ENCODE results near the gene ITGB5. TPM values are rescaled to one million over a fixed set of nuclear protein-coding genes. Genes with fewer than 3 reads are reported as not detected.
A peak's percentile ranks its signal among the peaks of the same experiment; 100 is the strongest.

Gene ITGB5
- total RNA-seq, 1 donor from 2014 or later = 501 TPM

DNA sequence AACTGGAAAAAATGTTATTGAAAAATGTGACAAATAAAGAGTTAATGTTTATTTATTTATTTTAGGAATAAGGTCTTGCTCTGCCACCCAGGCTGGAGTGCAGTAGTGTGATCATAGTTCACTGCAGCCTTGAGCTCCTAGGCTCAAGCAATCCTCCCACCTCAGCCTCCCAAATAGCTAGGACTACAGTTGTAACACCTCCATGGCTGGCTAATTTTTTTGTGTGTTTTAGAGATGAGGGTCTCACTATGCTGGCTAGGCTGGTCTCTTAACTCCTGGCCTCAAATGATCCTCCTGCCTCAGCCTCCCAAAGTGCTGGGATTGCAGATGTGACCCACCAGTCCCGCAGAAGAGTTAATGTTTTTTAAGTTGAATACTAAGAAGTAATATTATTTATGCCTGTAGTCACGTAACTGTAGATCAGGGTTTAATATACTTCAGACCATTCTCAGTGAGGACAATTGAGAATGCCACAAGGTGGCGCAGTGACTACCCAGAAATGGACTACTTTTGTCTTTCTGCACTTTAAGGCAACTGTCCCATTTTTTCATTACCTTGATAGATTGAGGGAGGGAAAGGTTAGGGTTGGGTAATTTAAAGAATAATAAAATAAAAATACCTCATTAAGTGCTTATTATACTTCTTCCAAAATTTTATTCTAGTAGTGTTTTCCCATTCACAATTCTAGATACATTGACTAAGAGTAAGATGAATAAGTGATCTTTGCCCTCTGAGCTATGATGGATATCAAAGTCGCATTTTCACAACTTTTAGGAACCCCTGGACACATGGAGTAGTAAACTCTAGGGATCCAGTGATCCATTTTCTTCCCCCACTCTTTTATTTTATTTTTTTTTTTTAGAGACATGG, 41.4 kb upstream of the ITGB5 start:
- Mint-ChIP-seq H3K9me3 (ENCODE audit: low read depth) (no peaks in the 10 kb centered on the region), H3K27me3 (ENCODE audit: low read depth) (no peaks in the 10 kb centered on the region), H3K4me3 (ENCODE audit: unreplicated experiment) (no peak overlapping the region), H3K4me1 (ENCODE audit: low read depth) (no peaks in the 10 kb centered on the region), H3K27ac (ENCODE audit: unreplicated experiment) (no peak overlapping the region), H3K36me3 (ENCODE audit: low read depth) (no peaks in the 10 kb centered on the region)
- TF ChIP-seq, protein P1, sequence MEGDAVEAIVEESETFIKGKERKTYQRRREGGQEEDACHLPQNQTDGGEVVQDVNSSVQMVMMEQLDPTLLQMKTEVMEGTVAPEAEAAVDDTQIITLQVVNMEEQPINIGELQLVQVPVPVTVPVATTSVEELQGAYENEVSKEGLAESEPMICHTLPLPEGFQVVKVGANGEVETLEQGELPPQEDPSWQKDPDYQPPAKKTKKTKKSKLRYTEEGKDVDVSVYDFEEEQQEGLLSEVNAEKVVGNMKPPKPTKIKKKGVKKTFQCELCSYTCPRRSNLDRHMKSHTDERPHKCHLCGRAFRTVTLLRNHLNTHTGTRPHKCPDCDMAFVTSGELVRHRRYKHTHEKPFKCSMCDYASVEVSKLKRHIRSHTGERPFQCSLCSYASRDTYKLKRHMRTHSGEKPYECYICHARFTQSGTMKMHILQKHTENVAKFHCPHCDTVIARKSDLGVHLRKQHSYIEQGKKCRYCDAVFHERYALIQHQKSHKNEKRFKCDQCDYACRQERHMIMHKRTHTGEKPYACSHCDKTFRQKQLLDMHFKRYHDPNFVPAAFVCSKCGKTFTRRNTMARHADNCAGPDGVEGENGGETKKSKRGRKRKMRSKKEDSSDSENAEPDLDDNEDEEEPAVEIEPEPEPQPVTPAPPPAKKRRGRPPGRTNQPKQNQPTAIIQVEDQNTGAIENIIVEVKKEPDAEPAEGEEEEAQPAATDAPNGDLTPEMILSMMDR (IDR thresholded peaks at IDR 0.05) = peak; percentile 93
- DNase-seq (ENCODE audit: low spot score) = no peak

DNA sequence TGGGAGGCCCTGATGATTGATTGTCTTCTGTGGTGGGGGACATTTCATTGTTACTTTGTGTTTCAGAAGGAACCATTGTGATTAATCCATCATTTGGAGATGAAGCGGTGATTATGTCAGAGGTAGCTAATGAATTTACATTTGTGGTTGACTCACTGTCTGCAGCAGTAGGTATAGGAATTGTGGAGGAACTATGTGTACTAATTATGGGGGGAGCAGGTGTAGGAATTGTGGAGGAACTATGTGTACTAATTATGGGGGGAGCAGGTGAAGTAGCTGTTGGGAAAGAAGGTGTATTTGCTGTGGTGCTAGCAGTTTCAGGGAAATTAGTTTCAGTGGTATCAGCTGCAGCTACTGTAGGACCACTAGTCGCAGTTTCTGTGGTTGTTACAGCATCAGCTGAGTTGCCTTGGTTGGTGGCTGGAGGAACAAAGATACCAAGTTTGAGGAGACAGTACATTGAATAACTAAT, 40.4 kb upstream of the ITGB5 start:
- no peaks in the 10 kb centered on the region for H3K4me1 Mint-ChIP-seq (ENCODE audit: low read depth)
- TF ChIP-seq, protein P1 (IDR thresholded peaks at IDR 0.05) = no peak
- H3K27ac Mint-ChIP-seq (ENCODE audit: unreplicated experiment) = peak overlapping the region; percentile 24
- no peak for DNase-seq (ENCODE audit: low spot score)
- H3K9me3 Mint-ChIP-seq (ENCODE audit: low read depth) = no peaks in the 10 kb centered on the region
- H3K4me3 Mint-ChIP-seq (ENCODE audit: unreplicated experiment) = no peak overlapping the region
- H3K27me3 Mint-ChIP-seq (ENCODE audit: low read depth) = no peaks in the 10 kb centered on the region
- no peaks in the 10 kb centered on the region for H3K36me3 Mint-ChIP-seq (ENCODE audit: low read depth)

- no peak overlapping the region for H3K4me3 Mint-ChIP-seq (ENCODE audit: unreplicated experiment)
- no peak for DNase-seq (ENCODE audit: low spot score)
Observed at GRCh38 chr3:124926426-124927101, 39.4 kb upstream of the ITGB5 start.

GRCh38 chr3:124924741-124925140, 37.6 kb upstream of the ITGB5 start:
- Mint-ChIP-seq H3K27me3 (ENCODE audit: low read depth) (no peaks in the 10 kb centered on the region), H3K27ac (ENCODE audit: unreplicated experiment) (no peak overlapping the region), H3K4me1 (ENCODE audit: low read depth) (no peaks in the 10 kb centered on the region), H3K36me3 (ENCODE audit: low read depth) (no peaks in the 10 kb centered on the region), H3K9me3 (ENCODE audit: low read depth) (no peaks in the 10 kb centered on the region), H3K4me3 (ENCODE audit: unreplicated experiment) (no peak overlapping the region)
- TF ChIP-seq, protein P1 (IDR thresholded peaks at IDR 0.05) = no peak
- DNase-seq (ENCODE audit: low spot score) = no peak

More at GRCh38 chr3:124926426-124927101, 39.4 kb upstream of the ITGB5 start:
- Mint-ChIP-seq H3K27ac (ENCODE audit: unreplicated experiment) (no peak overlapping the region), H3K9me3 (ENCODE audit: low read depth) (no peaks in the 10 kb centered on the region), H3K27me3 (ENCODE audit: low read depth) (no peaks in the 10 kb centered on the region), H3K4me1 (ENCODE audit: low read depth) (no peaks in the 10 kb centered on the region), H3K36me3 (ENCODE audit: low read depth) (no peaks in the 10 kb centered on the region)
- TF ChIP-seq, protein P1 (IDR thresholded peaks at IDR 0.05) = no peak

DNA sequence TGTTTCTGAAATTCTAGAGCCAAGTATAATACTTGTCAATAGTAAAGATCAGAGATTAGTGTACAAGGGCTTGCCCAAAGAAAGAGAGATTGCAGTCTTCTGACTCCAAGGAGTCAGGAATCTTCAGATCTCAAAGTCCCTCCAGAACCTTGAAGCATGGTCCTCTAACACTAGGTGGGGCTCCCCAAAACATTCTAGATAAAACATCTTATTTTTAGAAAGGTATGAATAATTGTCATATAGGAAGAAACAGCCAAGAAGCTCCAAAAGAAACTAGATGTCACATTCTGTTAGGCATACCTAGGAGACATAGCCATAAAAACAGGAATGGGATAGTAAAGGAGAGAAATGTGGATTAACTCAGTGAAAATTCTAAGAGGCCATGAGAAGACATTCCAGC, 36.7 kb upstream of the ITGB5 start:
- Mint-ChIP-seq H3K27ac (ENCODE audit: unreplicated experiment) (no peak overlapping the region), H3K27me3 (ENCODE audit: low read depth) (no peaks in the 10 kb centered on the region), H3K4me1 (ENCODE audit: low read depth) (no peaks in the 10 kb centered on the region), H3K9me3 (ENCODE audit: low read depth) (no peaks in the 10 kb centered on the region), H3K36me3 (ENCODE audit: low read depth) (no peaks in the 10 kb centered on the region), H3K4me3 (ENCODE audit: unreplicated experiment) (no peak overlapping the region)
- TF ChIP-seq, protein P1 (IDR thresholded peaks at IDR 0.05) = no peak
- DNase-seq (ENCODE audit: low spot score) = no peak
